Measurements from ENCODE around the gene SMG6.

- TF ChIP-seq CTCF (IDR thresholded peaks at IDR 0.05) (no peak), POLR2AphosphoS5 (IDR thresholded peaks at IDR 0.05) (no peak), POLR2A (IDR thresholded peaks at IDR 0.05) (no peak)
These were observed 9.2 kb upstream of the SMG6 start for GRCh38 chr17:2312736-2313135.
